KMS-11 (cell line): ENCODE data around the gene BTBD9.

Source experiments
- H2AFZ ChIP-seq: fragments of 200-600 bp; sonication (generic); 2 replicates; pipeline ENCODE4 v1.6.1; 2016; ENCODE audit warnings: antibody characterized with exemption, mixed run types, low read depth
- H3K27ac ChIP-seq: fragments of 200-600 bp; sonication (generic); 2 replicates; pipeline ENCODE4 v1.6.1; 2016; ENCODE audit warnings: mild to moderate bottlenecking, mixed run types
- H3K27me3 ChIP-seq: fragments of 200-600 bp; sonication (generic); 2 replicates; pipeline ENCODE4 v1.6.1; 2017; ENCODE audit warnings: mild to moderate bottlenecking, low read depth, mixed run types, moderate library complexity; ENCODE audit not compliant: insufficient read depth
- H3K36me3 ChIP-seq: fragments of 200-600 bp; sonication (generic); 2 replicates; pipeline ENCODE4 v1.6.1; 2017; ENCODE audit warnings: mild to moderate bottlenecking, mixed run types; ENCODE audit not compliant: insufficient read depth
- H3K4me1 ChIP-seq: fragments of 200-600 bp; sonication (generic); 2 replicates; pipeline ENCODE4 v1.6.1; 2016; ENCODE audit warnings: mild to moderate bottlenecking, low read depth, mixed run types; ENCODE audit not compliant: poor library complexity, severe bottlenecking
- H3K4me2 ChIP-seq: fragments of 200-600 bp; sonication (generic); 2 replicates; pipeline ENCODE4 v1.7.0; 2016; ENCODE audit warnings: mild to moderate bottlenecking, mixed run types
- H3K4me3 ChIP-seq: fragments of 200-600 bp; sonication (generic); IDR thresholded peaks from 2 replicates; pipeline ENCODE4 v1.6.1; 2017; ENCODE audit warnings: low read depth, low read length, mixed read lengths; ENCODE audit not compliant: insufficient read depth
- H3K79me2 ChIP-seq: fragments of 200-600 bp; sonication (generic); 2 replicates; pipeline ENCODE4 v1.6.1; 2016; ENCODE audit warnings: low read depth, mixed run types; ENCODE audit not compliant: insufficient read depth
- H3K9ac ChIP-seq: fragments of 200-600 bp; sonication (generic); 2 replicates; pipeline ENCODE4 v1.6.1; 2016; ENCODE audit warnings: mild to moderate bottlenecking, mixed run types
- H4K20me1 ChIP-seq: fragments of 200-600 bp; sonication (generic); 2 replicates; pipeline ENCODE4 v1.6.1; 2016; ENCODE audit warnings: mild to moderate bottlenecking, mixed run types; ENCODE audit not compliant: insufficient read depth
- TF ChIP-seq, protein P1 (sequence below): fragments of 200-600 bp; sonication (generic); conservative IDR thresholded peaks from 2 replicates; pipeline ENCODE4 v1.6.1; 2017; ENCODE audit warnings: low read depth, mild to moderate bottlenecking, antibody characterized with exemption, low read length, moderate library complexity, mixed read lengths

Gene BTBD9

DNA sequence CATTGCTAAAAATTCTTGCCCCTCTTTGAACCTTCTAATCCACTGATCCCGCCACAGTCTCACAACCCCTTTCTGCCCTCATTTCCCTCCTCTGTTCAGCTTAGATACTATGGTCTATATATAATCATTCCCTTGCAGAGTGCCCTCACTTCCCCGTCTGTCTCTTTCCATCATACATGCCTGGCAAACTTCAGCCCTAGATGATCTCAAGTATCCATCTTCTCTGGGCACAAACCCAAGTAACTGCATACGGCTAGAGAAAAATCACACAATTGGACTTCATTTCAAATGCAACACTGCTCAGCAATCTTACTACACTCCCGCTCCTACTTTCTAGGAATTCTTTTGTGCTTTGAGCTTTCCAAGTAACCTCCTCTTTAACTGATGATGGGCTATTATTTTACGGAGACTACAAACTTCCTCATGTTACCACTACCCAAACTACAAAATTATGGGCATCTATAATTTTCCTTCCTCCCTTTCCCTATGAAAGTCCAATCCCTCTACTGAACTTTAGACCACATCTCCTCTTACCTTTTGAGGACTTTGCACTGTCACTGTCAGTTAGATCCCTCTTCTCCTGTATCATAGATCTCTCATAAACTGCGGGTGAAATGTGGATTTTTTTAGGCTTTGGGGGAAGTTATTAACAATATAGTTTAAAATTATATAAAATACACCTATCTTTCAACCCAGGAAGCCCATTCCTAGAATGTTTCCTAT is 135.6 kb downstream of the BTBD9 start:
- TF ChIP-seq, protein P1, sequence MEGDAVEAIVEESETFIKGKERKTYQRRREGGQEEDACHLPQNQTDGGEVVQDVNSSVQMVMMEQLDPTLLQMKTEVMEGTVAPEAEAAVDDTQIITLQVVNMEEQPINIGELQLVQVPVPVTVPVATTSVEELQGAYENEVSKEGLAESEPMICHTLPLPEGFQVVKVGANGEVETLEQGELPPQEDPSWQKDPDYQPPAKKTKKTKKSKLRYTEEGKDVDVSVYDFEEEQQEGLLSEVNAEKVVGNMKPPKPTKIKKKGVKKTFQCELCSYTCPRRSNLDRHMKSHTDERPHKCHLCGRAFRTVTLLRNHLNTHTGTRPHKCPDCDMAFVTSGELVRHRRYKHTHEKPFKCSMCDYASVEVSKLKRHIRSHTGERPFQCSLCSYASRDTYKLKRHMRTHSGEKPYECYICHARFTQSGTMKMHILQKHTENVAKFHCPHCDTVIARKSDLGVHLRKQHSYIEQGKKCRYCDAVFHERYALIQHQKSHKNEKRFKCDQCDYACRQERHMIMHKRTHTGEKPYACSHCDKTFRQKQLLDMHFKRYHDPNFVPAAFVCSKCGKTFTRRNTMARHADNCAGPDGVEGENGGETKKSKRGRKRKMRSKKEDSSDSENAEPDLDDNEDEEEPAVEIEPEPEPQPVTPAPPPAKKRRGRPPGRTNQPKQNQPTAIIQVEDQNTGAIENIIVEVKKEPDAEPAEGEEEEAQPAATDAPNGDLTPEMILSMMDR: no peak
- Histone ChIP-seq H3K9ac (no peak overlapping the region), H3K36me3 (no peaks in the 10 kb centered on the region), H3K4me3 (no peak overlapping the region), H3K27me3 (no peaks in the 10 kb centered on the region), H3K27ac (no peak overlapping the region), H3K79me2 (no peaks in the 10 kb centered on the region), H3K4me1 (no peaks in the 10 kb centered on the region), H4K20me1 (no peaks in the 10 kb centered on the region), H3K4me2 (no peak overlapping the region), H2AFZ (no peak overlapping the region)

GRCh38 chr6:38503032-38503773 is 136.5 kb downstream of the BTBD9 start:
- no peak overlapping the region for H3K9ac ChIP-seq
- H3K4me1 ChIP-seq: no peaks in the 10 kb centered on the region
- no peak overlapping the region for H3K4me3 ChIP-seq
- no peaks in the 10 kb centered on the region for H3K79me2 ChIP-seq
- no peak overlapping the region for H2AFZ ChIP-seq
- no peak overlapping the region for H3K27ac ChIP-seq
- no peaks in the 10 kb centered on the region for H3K27me3 ChIP-seq
- H3K4me2 ChIP-seq: no peak overlapping the region
- no peaks in the 10 kb centered on the region for H4K20me1 ChIP-seq
- no peaks in the 10 kb centered on the region for H3K36me3 ChIP-seq
- TF ChIP-seq, protein P1: no peak

GRCh38 chr6:38502423-38502822 is 137.3 kb downstream of the BTBD9 start:
- H3K4me3 ChIP-seq: no peak overlapping the region
- H2AFZ ChIP-seq: no peak overlapping the region
- no peaks in the 10 kb centered on the region for H3K36me3 ChIP-seq
- no peak overlapping the region for H3K4me2 ChIP-seq
- no peak overlapping the region for H3K27ac ChIP-seq
- H3K79me2 ChIP-seq: no peaks in the 10 kb centered on the region
- H3K4me1 ChIP-seq: no peaks in the 10 kb centered on the region
- TF ChIP-seq, protein P1: no peak
- H4K20me1 ChIP-seq: no peaks in the 10 kb centered on the region
- H3K9ac ChIP-seq: no peak overlapping the region
- no peaks in the 10 kb centered on the region for H3K27me3 ChIP-seq

DNA sequence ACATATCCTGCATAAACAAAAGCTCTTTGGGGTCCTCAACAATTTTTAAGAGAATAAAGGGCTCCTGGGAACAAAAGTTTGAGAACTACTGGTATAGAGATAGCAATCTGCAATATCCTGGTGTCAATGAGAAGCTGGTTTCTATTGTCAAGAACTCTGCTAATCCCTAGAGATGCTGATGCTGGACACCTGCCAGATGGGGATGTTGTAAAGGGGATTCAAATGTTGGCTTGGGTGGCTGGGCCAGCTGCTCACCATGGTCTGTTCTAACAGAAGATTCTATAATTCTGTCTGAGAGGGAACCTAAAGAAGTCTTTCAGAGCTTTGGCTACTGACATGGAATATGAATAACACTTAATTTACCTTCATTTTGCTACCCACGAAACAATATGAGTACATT is 137.8 kb downstream of the BTBD9 start:
- no peak overlapping the region for H3K4me3 ChIP-seq
- no peak overlapping the region for H3K9ac ChIP-seq
- no peaks in the 10 kb centered on the region for H3K79me2 ChIP-seq
- no peaks in the 10 kb centered on the region for H3K4me1 ChIP-seq
- H4K20me1 ChIP-seq: no peaks in the 10 kb centered on the region
- H3K27ac ChIP-seq: no peak overlapping the region
- TF ChIP-seq, protein P1: no peak
- no peak overlapping the region for H3K4me2 ChIP-seq
- H3K36me3 ChIP-seq: no peaks in the 10 kb centered on the region
- no peak overlapping the region for H2AFZ ChIP-seq
- H3K27me3 ChIP-seq: no peaks in the 10 kb centered on the region
